SK-N-SH (cell line): ENCODE results near the gene CLCN3. TPM values are rescaled to one million over a fixed set of nuclear protein-coding genes. Genes with fewer than 3 reads are reported as not detected.

Experiments
- CTCF ChIA-PET: fragments of 300-600, 350-600 bp; formaldehyde crosslinking; extraction: SDS; loops from one replicate; lab custom pipeline; 2021; lab: Yijun Ruan, JAX
- POLR2A ChIA-PET: fragments of 350-600 bp; sonication (Branson Sonifier 250); formaldehyde crosslinking; extraction: SDS; loops from one replicate; lab custom pipeline; 2020; ENCODE audit warnings: antibody characterized with exemption, inconsistent platforms; lab: Yijun Ruan, JAX
- DNase-seq: peaks from one replicate; pipeline ENCODE4 v3.0.0; 2012
- H2AFZ ChIP-seq: fragments of 200-600 bp; sonication (generic); 2 replicates; pipeline ENCODE4 v1.8.1; 2016; ENCODE audit warnings: antibody characterized with exemption, mild to moderate bottlenecking, low read depth
- H3F3A ChIP-seq: fragments of 200-600 bp; sonication (generic); replicated peaks from 2 replicates; pipeline ENCODE3; 2016; ENCODE audit warnings: antibody characterized with exemption, mild to moderate bottlenecking; ENCODE audit not compliant: insufficient read depth
- H3K27ac ChIP-seq, 2 experiments: fragments of 200-500 bp in 1 of 2; fragments of 200-600 bp in 1 of 2; sonication (Bioruptor generic) in 1 of 2; sonication (generic), shearing (Covaris generic) in 1 of 2; 2 replicates each; pipeline versions ENCODE4 v1.5.1 to v1.6.1; 2014 to 2016; ENCODE audit warnings: low read depth in 2 of 2, inconsistent platforms in 1 of 2, low read length in 1 of 2, mild to moderate bottlenecking in 1 of 2, mixed read lengths in 1 of 2
- H3K27me3 ChIP-seq: fragments of 200-600 bp; sonication (generic), shearing (Covaris generic); 2 replicates; pipeline ENCODE4 v1.6.1; 2016; ENCODE audit warnings: mixed run types; ENCODE audit not compliant: insufficient read depth
- H3K36me3 ChIP-seq, 2 experiments: fragments of 200-500 bp in 1 of 2; fragments of 200-600 bp in 1 of 2; sonication (Bioruptor generic) in 1 of 2; sonication (generic) in 1 of 2; replicated peaks in 1 of 2; 2 replicates each; pipeline versions ENCODE3 to v1.5.1; 2014 to 2016; ENCODE audit warnings: low read length in 1 of 2, mild to moderate bottlenecking in 1 of 2; ENCODE audit not compliant: insufficient read depth in 2 of 2, control insufficient read depth in 1 of 2
- H3K4me1 ChIP-seq, 2 experiments: fragments of 200-500 bp in 1 of 2; fragments of 200-600 bp in 1 of 2; sonication (Bioruptor generic) in 1 of 2; sonication (generic), shearing (Covaris generic) in 1 of 2; 2 replicates each; pipeline versions ENCODE4 v1.5.1 to v1.6.1; 2014 to 2016; ENCODE audit warnings: low read depth in 1 of 2, low read length in 1 of 2, mixed run types in 1 of 2; ENCODE audit not compliant: insufficient read depth in 2 of 2, control insufficient read depth in 1 of 2
- H3K4me2 ChIP-seq: fragments of 200-600 bp; sonication (generic), shearing (Covaris generic); 2 replicates; pipeline ENCODE4 v1.6.1; 2017; ENCODE audit warnings: mixed run types
- H3K4me3 ChIP-seq, 2 experiments: fragments of 200-500 bp in 1 of 2; fragments of 200-600 bp in 1 of 2; sonication (Bioruptor generic) in 1 of 2; sonication (generic), shearing (Covaris generic) in 1 of 2; 2 replicates each; pipeline versions ENCODE4 v1.5.1 to v1.8.1; 2014 to 2016; ENCODE audit warnings: low read depth in 2 of 2, inconsistent platforms in 1 of 2, low read length in 1 of 2, mild to moderate bottlenecking in 1 of 2, mixed read lengths in 1 of 2, moderate library complexity in 1 of 2
- H3K79me2 ChIP-seq: fragments of 200-600 bp; sonication (generic); 2 replicates; pipeline ENCODE4 v1.8.1; 2017; ENCODE audit warnings: mild to moderate bottlenecking; ENCODE audit not compliant: insufficient read depth
- H3K9ac ChIP-seq: fragments of 200-600 bp; sonication (generic); 2 replicates; pipeline ENCODE4 v1.6.1; 2017; ENCODE audit warnings: mixed run types
- H3K9me2 ChIP-seq: fragments of 200-600 bp; sonication (generic); 2 replicates; pipeline ENCODE4 v1.6.1; 2017; ENCODE audit warnings: mixed run types
- H3K9me3 ChIP-seq: fragments of 200-600 bp; sonication (generic); 2 replicates; pipeline ENCODE4 v1.6.1; 2017; ENCODE audit warnings: mixed run types, mild to moderate bottlenecking, moderate library complexity
- H4K20me1 ChIP-seq: fragments of 200-600 bp; sonication (generic); 2 replicates; pipeline ENCODE4 v1.6.1; 2017; ENCODE audit warnings: mild to moderate bottlenecking, mixed run types; ENCODE audit not compliant: insufficient read depth
- CHD2 ChIP-seq: fragments of 150-350 bp; IDR thresholded peaks from 2 replicates; pipeline ENCODE4 v1.6.1; 2018; ENCODE audit warnings: low read length; ENCODE audit not compliant: partially characterized antibody
- EZH2phosphoT487 ChIP-seq: fragments of 200-600 bp; sonication (generic); IDR thresholded peaks from 2 replicates; pipeline ENCODE4 v1.6.1; 2017; ENCODE audit warnings: low read depth, mixed run types, mild to moderate bottlenecking, antibody characterized with exemption, moderate library complexity, borderline replicate concordance
- FOSL2 ChIP-seq: IDR thresholded peaks from 2 replicates; pipeline ENCODE4 v1.4.0; 2012; ENCODE audit warnings: low read depth, mild to moderate bottlenecking, moderate library complexity, borderline replicate concordance
- FOXM1 ChIP-seq: IDR thresholded peaks from 2 replicates; pipeline ENCODE4 v1.4.0; 2012; ENCODE audit warnings: low read depth, mild to moderate bottlenecking
- GABPA ChIP-seq: IDR thresholded peaks from 2 replicates; pipeline ENCODE4 v1.4.0; 2012; ENCODE audit warnings: low read depth, mild to moderate bottlenecking
- GATA2 ChIP-seq: sonication (generic); formaldehyde crosslinking; IDR thresholded peaks from 2 replicates; pipeline ENCODE4 v1.5.0; 2020; ENCODE audit warnings: mild to moderate bottlenecking, missing genetic modification reagents
- IRF3 ChIP-seq: fragments of 150-350 bp; IDR thresholded peaks from 2 replicates; pipeline ENCODE4 v1.6.1; 2016; ENCODE audit warnings: mild to moderate bottlenecking, low read depth, low read length
- MXI1 ChIP-seq: IDR thresholded peaks from 2 replicates; pipeline ENCODE4 v1.6.1; 2012; ENCODE audit warnings: mild to moderate bottlenecking, low read depth, low read length, improper control_type of control experiment
- NRF1 ChIP-seq: IDR thresholded peaks from 2 replicates; pipeline ENCODE4 v1.6.1; 2012; ENCODE audit warnings: low read depth, mild to moderate bottlenecking, low read length
- POLR2AphosphoS5 ChIP-seq: IDR thresholded peaks from 2 replicates; pipeline ENCODE4 v1.6.1; 2012; ENCODE audit warnings: low read depth, low read length
- RAD21 ChIP-seq: IDR thresholded peaks from 2 replicates; pipeline ENCODE4 v1.6.1; 2012; ENCODE audit warnings: mild to moderate bottlenecking, low read length
- RCOR1 ChIP-seq: fragments of 150-350 bp; IDR thresholded peaks from 2 replicates; pipeline ENCODE4 v1.6.1; 2017; ENCODE audit warnings: antibody characterized with exemption, low read length
- SIN3A ChIP-seq: IDR thresholded peaks from 2 replicates; pipeline ENCODE4 v1.6.1; 2012; ENCODE audit warnings: low read depth, mild to moderate bottlenecking, low read length, moderate library complexity, borderline replicate concordance
- SMC3 ChIP-seq: IDR thresholded peaks from 2 replicates; pipeline ENCODE4 v1.6.1; 2012; ENCODE audit warnings: low read depth, low read length, improper control_type of control experiment
- TCF12 ChIP-seq: IDR thresholded peaks from 2 replicates; pipeline ENCODE4 v1.4.0; 2012
- TEAD4 ChIP-seq: IDR thresholded peaks from 2 replicates; pipeline ENCODE4 v1.4.0; 2012; ENCODE audit warnings: mild to moderate bottlenecking, borderline replicate concordance; ENCODE audit not compliant: insufficient read depth
- YY1 ChIP-seq: IDR thresholded peaks from 2 replicates; pipeline ENCODE4 v1.4.0; 2012; ENCODE audit warnings: low read depth, mild to moderate bottlenecking
- WGBS: methylation state at CpG from one replicate; pipeline ENCODE4 v1.1.6; 2017; ENCODE audit warnings: low lambda C conversion rate; 5-methylcytosine and 5-hydroxymethylcytosine counted together
- polyA plus RNA-seq, 3 experiments: library from polyadenylated mRNA; depleted of rRNA; stranded (reverse); fragments of >200 nt; gene quantifications; 2 replicates each; pipeline ENCODE4 v1.2.3, GENCODE V29; 2012
- TF ChIP-seq, protein P1 (sequence below): fragments of 150-350 bp; IDR thresholded peaks from 2 replicates; pipeline ENCODE4 v1.6.1; 2017; ENCODE audit warnings: antibody characterized with exemption, low read length, low read depth, borderline replicate concordance
- TF ChIP-seq, protein P2 (sequence below): fragments of 200-600 bp; sonication (generic); IDR thresholded peaks from 2 replicates; pipeline ENCODE4 v1.6.1; 2017; ENCODE audit warnings: antibody characterized with exemption, mild to moderate bottlenecking, moderate library complexity

CLCN3 gene
- polyA plus RNA-seq, 1 of the 3 experiments (the other 2 are of a cell fraction) = 11.8 TPM

GRCh38 chr4:169611991-169612870 is 8.1 kb upstream of the CLCN3 start, which contains the start of gene NEK1 (continued):
- TF ChIP-seq TCF12 (no peak), GABPA (no peak), RAD21 (no peak), FOXM1 (no peak), YY1 (no peak), RCOR1 (no peak; the same call in 1 of the 2 replicates)
- TF ChIP-seq, protein P1, sequence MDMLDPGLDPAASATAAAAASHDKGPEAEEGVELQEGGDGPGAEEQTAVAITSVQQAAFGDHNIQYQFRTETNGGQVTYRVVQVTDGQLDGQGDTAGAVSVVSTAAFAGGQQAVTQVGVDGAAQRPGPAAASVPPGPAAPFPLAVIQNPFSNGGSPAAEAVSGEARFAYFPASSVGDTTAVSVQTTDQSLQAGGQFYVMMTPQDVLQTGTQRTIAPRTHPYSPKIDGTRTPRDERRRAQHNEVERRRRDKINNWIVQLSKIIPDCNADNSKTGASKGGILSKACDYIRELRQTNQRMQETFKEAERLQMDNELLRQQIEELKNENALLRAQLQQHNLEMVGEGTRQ = no peak
- TF ChIP-seq, protein P2, sequence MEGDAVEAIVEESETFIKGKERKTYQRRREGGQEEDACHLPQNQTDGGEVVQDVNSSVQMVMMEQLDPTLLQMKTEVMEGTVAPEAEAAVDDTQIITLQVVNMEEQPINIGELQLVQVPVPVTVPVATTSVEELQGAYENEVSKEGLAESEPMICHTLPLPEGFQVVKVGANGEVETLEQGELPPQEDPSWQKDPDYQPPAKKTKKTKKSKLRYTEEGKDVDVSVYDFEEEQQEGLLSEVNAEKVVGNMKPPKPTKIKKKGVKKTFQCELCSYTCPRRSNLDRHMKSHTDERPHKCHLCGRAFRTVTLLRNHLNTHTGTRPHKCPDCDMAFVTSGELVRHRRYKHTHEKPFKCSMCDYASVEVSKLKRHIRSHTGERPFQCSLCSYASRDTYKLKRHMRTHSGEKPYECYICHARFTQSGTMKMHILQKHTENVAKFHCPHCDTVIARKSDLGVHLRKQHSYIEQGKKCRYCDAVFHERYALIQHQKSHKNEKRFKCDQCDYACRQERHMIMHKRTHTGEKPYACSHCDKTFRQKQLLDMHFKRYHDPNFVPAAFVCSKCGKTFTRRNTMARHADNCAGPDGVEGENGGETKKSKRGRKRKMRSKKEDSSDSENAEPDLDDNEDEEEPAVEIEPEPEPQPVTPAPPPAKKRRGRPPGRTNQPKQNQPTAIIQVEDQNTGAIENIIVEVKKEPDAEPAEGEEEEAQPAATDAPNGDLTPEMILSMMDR = 0 out of 2 replicates have a peak, but pooled peaks have one; percentile 10

DNA sequence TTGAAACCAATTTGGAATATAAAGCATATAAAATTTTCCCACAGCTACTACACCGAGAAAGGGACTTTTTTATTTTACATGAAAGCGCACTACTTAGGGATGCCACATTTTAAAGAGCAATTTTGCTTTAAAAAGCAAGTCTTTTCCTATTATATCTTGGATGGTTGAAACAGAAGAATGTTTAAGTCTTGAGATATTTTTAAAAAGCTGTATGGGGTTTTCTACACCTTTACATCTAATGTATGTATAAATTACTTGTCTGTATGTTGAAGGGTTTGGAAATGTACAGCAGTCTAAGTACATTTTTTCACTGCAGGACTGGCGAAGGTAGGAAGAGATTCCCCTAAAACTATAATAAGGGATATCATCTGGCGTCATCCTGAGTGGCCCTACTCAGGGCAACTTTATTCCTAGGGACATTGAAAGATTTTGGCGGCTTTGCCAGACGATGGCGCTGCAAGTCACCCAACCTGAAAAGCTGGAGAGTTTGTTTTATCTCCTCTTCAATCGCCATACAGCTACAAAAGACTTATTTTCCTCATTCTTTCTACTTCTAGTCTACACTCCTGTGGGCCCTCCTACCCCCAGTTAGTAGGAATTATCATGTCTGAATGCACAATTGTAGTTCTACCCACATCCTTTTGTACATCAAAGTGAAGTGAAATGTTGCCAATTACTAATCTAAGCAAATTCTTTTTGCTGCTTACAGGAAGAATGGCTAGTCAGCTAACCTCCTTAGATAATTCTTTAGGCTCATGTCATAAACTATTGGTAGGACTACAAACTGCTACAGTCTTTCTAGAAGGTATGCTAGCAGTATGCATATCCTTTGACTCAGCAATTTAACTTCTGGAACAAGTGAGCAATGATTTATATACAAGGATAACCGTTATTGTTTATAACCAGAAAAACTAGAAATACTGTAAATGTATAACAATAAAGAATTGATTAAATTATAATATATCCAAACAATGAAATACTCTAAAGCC is 7.2 kb upstream of the CLCN3 start:
- no peaks in the 10 kb centered on the region for H3K9me2 ChIP-seq
- H3K4me1 ChIP-seq = peaks cover 6 to 8% of the 10 kb centered on the region in 2 experiments; a peak in 1 of 4 replicates
- POLR2A ChIA-PET = interaction anchor here (0.6 to 1.1 kb wide), 4 partner anchors 13 to 604 kb away, joined by 3 read pairs; partner anchors contain the start of gene CBR4
- DNase-seq = peak; percentile 65
- H3K9ac ChIP-seq = peak overlapping the region; percentile 82; the same call in 1 of the 2 replicates
- peak overlapping the region; percentile 95 to 97 for H3K4me3 ChIP-seq
- WGBS = 11% methylated on average over 9 of the region's 9 CpGs
- peak overlapping the region; percentile 84 to 90 for H3K27ac ChIP-seq
- H3K27me3 ChIP-seq = no peaks in the 10 kb centered on the region
- H4K20me1 ChIP-seq = no peaks in the 10 kb centered on the region
- H3K79me2 ChIP-seq = peaks cover 29% of the 10 kb centered on the region
- H3K9me3 ChIP-seq = no peaks in the 10 kb centered on the region
- H3K36me3 ChIP-seq = peaks cover 0 to 7% of the 10 kb centered on the region in 2 experiments
- peak overlapping the region; percentile 84 for H3K4me2 ChIP-seq
- CTCF ChIA-PET = interaction anchor here (0.6 to 3.0 kb wide), 43 partner anchors 8 to 690 kb away, joined by 3 to 20 read pairs (median 5); partner anchors contain the start of genes HPF1 and MFAP3L
- peak overlapping the region; percentile 96 for H2AFZ ChIP-seq
- H3F3A ChIP-seq = peaks cover 11% of the 10 kb centered on the region
- TF ChIP-seq SMC3 (peak; percentile 69), GATA2 (CRISPR knock-in tag) (peak; percentile 80), FOSL2 (no peak), NRF1 (no peak), MXI1 (no peak), SIN3A (0 out of 2 replicates have a peak, but pooled peaks have one; percentile 49), IRF3 (0 out of 2 replicates have a peak, but pooled peaks have one; percentile 10), RCOR1 (peak; percentile 47; the same call in 1 of the 2 replicates), TCF12 (0 out of 2 replicates have a peak, but pooled peaks have one; percentile 21), CHD2 (no peak), POLR2AphosphoS5 (no peak), RAD21 (peak; percentile 83), TEAD4 (no peak), YY1 (no peak), EZH2phosphoT487 (no peak)
- TF ChIP-seq, protein P1 = no peak
